ENCODE data around the gene SLC12A7.
A peak's percentile ranks its signal among the peaks of the same experiment; 100 is the strongest.
"Not testable (repeated sequence)": the region's sequence is repeated elsewhere in the genome, so short reads cannot be mapped to it uniquely, and the experiment has no call there.

Gene SLC12A7

GRCh38 chr5:1031306-1031959 lies 80.4 kb downstream of the SLC12A7 start:
- no peak for DNase-seq

DNA sequence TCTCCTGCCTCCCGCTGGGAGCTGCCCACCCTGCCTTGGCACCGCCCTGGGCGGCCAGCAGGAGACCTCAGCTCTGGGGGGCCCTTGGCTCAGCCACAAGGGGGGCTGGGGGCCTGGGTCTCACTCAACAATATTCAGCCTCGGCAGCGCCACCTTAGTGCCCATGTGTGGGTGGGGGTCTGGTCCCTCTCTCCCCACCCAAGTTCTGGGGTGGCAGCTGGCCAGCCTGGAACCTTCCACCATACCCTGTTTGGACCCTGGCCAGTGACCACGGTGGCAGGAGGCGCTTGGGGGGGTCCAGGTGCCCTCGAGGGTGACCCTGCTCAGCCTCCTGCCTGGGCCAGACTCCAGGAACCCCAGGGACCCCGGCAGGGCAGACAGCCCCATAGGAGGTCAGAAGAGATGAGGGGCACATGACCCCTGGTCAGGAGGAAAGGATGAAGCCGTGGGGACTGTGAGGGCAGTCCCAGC lies 81.0 kb downstream of the SLC12A7 start:
- DNase-seq = no peak

- DNase-seq = no peak
Measured at GRCh38 chr5:1029945-1030625, 81.8 kb downstream of the SLC12A7 start.

DNA sequence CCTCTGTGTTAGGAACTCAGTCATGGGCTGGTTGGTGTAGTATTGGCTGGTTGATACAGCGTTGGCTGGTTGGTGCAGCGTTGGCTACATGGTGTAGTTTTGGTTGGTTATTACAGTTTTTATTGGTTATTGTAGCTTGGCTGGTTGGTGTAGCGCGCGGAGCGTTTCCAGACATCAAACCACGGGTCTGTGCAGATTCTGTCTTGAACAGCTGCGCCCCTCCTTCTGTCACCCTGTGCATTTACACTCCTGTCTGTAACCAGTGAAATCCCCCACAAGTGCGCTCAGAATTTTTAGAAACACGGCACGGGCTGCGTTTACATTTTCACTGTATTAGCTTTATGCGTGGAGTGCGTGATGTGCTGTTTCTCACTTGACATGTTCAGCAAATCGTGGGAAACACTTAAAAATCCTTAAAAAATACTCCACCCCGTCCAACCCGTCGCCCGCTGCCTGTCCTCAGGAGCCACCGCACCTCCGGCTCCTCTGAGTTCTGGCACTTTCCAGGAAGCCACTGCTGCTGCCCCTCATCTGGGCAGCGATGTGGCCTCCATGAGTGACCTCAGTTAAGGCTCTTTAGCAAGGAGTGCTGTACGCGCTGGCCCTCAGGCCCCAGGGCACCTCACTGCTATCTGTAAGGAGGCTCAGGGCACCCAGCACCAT lies 82.5 kb downstream of the SLC12A7 start:
- no peak for DNase-seq

DNA sequence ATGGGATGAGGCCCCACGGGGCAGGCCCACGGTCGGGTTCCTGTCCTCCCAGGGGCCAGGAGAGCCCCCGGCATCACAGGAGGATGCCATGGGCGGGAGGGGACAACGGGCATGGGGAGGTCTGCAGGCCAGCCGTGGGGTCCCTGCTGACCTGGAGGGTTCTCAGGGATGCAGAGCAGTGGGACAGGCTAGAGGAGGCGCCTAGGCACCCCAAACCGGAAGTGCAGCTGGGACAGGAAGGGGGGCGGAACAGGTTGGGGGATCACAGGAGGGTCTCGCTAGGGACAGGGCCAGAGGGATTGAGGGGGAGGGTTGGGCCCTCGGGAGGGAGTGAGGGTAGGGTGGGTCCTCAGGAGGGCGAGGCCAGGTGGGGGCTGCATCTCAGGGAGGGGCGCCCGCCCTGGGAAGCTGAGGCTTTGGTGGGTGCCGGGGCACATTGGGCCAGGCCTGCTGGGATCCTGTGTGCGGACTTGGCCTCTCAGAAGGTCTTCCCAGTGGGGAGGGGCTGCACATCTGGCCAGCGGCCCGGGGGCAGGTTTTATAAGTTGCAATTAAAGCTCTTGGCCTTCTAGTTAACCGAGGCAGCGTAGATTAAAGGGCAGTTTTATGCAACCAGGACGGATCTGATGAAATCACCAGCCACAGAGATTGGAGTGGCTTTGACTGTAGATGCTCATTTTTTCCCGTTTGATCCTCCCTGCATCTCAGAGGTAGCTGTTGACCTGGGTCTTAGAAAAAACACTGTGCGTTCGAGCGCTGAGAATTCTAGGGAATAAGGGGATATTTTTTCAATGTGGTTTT lies 83.2 kb downstream of the SLC12A7 start:
- DNase-seq = no peak

DNA sequence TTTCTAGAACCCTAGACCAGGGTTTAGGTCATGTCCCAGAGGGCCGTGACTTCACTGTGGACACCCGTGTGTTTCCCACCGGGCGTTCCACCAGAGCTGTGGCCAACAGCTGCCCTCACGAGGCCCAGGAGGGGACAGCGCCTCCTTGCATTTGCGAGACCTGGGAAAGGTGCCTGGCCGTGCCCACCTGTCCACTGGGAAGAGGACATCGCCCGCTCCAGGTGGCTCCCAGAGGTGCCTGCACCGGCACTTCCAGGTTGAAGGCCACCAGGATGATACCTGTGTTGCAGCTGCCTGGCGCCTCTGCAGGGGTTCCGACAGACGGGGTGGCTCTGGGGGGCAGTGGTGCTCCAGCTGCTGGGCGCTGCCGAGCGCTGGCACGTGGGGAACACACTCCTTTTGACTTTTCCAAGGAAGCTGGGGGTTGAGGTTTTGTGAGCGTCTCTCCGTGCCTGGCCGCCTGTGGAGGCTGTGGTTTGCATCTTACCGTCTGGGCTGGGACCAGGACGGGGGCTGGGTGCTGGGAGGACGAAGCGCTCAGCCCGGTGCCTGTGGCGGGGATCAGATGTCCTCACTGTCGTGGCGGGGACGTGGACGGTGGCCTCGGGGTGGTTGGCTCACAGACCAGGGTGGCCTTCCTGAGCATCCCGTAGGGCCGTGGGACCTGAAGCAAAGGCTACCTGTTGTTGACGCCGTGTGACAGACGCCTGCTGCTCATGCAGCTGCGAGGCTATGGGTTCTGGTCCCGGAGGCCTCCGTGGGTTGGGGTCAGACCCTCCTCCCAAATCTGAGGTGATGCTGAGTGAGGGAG lies 84.0 kb downstream of the SLC12A7 start:
- no peak for DNase-seq

GRCh38 chr5:1026700-1027621 lies 84.9 kb downstream of the SLC12A7 start:
- no peak for DNase-seq

GRCh38 chr5:1021969-1022336 lies 89.9 kb downstream of the SLC12A7 start:
- DNase-seq = not testable (repeated sequence)

DNA sequence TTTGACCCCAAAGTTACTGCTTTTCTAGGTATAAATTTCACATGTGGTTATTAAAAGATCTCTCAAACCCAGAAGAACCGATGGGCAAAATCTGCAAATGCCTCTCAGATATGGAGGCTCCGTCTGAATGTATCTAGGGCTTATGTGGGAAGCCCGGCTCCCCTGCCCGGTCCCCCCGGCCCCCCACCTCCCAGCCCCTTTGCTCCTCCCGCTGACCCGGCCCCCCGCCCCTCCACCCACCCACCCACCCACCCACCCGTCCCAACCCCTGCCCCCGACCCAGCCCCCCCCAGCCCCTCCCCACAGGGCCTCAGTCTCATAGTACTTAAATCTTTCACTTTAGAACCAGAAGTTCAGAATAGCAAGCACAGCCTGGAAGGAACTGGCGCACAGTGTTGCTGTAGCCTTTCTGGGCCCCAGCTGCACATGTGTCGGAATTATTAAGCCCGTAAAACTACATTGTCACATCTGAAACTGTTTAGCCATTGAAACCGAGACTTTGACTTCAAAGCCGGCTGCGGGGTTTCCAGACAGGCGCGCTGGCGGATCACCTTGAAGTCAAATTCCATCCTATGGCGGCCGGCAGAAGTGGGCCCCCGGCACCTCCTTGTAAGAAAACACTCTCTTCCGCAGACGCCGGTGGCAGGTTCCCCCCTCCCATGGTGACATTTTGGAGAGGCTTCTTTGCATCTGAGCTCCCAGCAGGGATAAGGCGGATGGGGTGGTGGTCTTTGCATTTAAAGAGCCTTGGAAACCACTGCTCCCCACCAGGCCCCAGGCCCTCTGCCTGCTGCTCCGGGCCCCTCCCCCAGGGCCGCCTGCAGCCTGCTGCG lies 90.5 kb downstream of the SLC12A7 start:
- no peak for DNase-seq

- DNase-seq = no peak
Measured at GRCh38 chr5:1020452-1020961, 91.4 kb downstream of the SLC12A7 start.

- DNase-seq = no peak
Measured at GRCh38 chr5:1019001-1019905, 92.6 kb downstream of the SLC12A7 start.

GRCh38 chr5:1018596-1018995 lies 93.3 kb downstream of the SLC12A7 start:
- DNase-seq = no peak

DNA sequence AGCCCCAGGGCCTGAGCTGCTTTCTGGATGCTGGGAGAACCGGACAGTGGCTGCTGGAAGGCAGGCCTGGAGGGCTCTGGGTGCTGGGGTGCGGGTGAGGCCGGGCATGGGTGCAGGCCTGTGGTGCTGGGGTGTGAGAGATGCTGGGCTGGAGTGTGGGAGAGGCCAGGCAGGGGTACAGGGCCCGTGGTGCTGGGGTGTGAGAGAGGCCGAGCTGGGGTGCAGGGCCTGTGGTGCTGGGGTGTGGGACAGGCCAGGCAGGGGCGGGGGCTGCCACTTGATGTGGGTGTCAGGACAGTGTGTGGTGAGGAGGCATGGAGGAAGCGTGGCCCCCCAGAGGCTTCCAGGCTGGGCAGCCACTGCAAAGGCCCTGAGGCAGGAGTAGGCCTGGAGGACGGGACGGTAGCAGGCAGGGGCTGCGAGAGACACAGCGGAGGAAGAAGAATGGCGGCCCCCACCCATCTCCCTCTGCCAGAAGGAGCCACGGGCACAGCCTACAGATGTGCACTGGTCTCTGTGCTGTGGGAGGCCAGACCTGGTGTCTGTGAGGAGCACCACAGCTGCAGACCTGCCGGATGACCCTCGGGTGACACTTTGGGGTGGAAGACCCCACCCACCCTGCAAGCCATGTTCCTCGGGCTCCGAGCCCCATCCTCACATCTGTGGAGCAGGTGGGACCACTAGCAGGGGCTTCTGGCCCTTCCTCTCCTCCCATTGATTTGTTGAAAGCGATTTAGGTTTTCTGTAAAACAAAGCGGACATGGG lies 94.0 kb downstream of the SLC12A7 start:
- no peak for DNase-seq

GRCh38 chr5:1017056-1017455 lies 94.8 kb downstream of the SLC12A7 start:
- DNase-seq = no peak

DNA sequence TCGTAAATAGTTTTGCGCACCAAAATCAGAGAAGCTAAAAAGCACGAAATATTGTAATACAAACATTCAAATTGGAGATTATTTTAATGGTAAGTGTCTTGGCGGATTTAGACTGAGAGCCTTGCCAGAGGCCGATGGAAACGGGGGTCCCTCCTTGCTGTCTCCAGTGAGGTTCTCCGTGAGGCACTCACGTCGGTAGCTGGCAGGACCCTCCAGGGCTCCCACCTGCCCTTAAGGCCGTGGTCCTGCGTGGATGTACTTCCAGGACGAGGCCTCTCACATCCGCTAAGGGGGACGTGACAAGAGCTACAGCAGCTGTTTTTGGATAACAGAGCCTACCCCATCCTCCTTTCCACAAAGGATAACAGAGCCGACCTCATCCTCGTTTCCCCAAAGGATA lies 95.4 kb downstream of the SLC12A7 start:
- DNase-seq = no peak

- DNase-seq = no peak
Measured at GRCh38 chr5:1016036-1016435, 95.8 kb downstream of the SLC12A7 start.

DNA sequence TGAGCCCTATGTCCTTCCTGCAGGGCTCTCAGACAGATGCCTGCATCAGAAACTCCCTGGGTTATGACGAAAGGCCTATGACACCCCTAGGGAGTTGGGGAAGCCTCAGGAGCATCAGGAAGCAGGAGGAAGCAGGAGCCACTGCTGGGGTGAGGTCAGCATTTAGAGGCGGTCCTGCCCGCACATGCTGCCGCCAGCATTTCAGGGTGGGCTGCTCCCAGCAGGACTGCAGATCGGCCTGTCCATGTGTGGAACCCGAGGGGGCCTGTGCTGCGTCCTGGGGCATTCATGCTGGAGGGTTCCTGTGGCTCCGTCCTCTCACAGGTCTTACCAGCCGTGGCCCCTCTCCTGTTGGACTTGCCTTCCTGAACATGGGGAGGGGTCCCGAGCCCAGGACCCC lies 96.4 kb downstream of the SLC12A7 start:
- DNase-seq = no peak

- DNase-seq = peak in 1 of 2 experiments; percentile 15
Measured at GRCh38 chr5:1014781-1015221, 97.1 kb downstream of the SLC12A7 start.
